Measurements from ENCODE around the gene CFLAR. TPM values are rescaled to one million over a fixed set of nuclear protein-coding genes. Genes with fewer than 3 reads are reported as not detected.

Gene CFLAR
- total RNA-seq, 1 experiment from 2014 or later, result 56.4 TPM

GRCh38 chr2:201157694-201158093, 41.7 kb downstream of the CFLAR start:
- DNase-seq, result no peak

DNA sequence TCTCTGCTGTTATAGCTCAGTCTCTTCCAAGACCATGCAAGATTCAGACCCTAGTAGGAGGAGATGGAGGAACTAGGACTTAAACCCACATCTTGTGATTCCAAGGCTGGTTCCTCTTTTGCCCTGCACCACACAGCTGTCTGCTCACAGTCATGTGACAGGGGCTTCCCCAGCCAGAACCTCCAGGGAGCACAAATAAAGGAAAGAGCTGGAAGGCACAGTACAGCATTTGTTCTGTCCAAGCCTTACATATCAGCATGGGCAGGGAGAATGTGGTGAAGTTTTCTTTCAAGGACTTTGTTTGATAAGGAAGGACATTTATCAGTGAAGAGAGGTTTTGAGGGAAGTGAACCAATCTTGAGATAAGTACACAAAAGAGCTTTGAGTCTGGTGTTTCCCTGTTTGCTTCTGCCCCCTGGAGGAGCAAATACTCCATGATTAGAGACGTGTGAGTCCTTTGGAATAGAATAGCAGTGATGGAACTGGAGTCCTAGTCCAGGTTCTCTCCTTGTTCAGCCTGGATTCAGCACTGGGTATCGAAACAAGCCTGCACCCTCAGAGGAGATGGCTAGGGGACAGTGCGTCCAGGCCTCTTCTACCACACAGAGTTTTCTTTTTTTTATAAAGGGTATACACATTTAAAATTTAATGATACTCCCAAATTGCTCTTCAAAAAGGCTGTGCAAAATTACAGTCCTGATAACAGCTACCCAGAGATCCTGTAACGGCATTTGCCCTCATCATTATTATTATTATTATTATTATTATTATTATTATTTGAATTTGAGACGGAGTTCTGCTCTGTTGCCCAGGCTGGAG, 42.4 kb downstream of the CFLAR start:
- peaks cover 13% of the 10 kb centered on the region for H3K4me1 Mint-ChIP-seq (ENCODE audit: low read depth, unreplicated experiment)
- no peaks in the 10 kb centered on the region for H3K9me3 Mint-ChIP-seq (ENCODE audit: unreplicated experiment)
- ChIA-PET CTCF (interaction anchor here (0.5 to 2.7 kb wide), 24 partner anchors 8 to 268 kb away, joined by 3 to 22 read pairs (median 5); partner anchors contain the start of genes CASP10, CFLAR and ORC2), POLR2A (interaction anchor here (0.6 to 1.2 kb wide), 4 partner anchors 14 to 74 kb away, joined by 3 to 6 read pairs (median 3); partner anchors contain the start of gene CFLAR)
- no TSS peak for BruUV-seq (replicated peaks)
- H3K36me3 ChIP-seq (ENCODE audit: control insufficient read depth, insufficient read depth, low read length), result peaks cover 5% of the 10 kb centered on the region; the same call in 1 of the 2 replicates
- TF ChIP-seq, protein P1, sequence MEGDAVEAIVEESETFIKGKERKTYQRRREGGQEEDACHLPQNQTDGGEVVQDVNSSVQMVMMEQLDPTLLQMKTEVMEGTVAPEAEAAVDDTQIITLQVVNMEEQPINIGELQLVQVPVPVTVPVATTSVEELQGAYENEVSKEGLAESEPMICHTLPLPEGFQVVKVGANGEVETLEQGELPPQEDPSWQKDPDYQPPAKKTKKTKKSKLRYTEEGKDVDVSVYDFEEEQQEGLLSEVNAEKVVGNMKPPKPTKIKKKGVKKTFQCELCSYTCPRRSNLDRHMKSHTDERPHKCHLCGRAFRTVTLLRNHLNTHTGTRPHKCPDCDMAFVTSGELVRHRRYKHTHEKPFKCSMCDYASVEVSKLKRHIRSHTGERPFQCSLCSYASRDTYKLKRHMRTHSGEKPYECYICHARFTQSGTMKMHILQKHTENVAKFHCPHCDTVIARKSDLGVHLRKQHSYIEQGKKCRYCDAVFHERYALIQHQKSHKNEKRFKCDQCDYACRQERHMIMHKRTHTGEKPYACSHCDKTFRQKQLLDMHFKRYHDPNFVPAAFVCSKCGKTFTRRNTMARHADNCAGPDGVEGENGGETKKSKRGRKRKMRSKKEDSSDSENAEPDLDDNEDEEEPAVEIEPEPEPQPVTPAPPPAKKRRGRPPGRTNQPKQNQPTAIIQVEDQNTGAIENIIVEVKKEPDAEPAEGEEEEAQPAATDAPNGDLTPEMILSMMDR (IDR thresholded peaks at IDR 0.05; ENCODE audit: insufficient read depth in 1 of 2, low read depth in 1 of 2, low read length in 1 of 2, severe bottlenecking in 1 of 2, unreplicated experiment in 1 of 2), result peak; percentile 71 to 84
- H3K27ac Mint-ChIP-seq (ENCODE audit: unreplicated experiment), result peak overlapping the region; percentile 86
- DNase-seq, result peak; percentile 84 to 86
- intact Hi-C loops (cut with micrococcal nuclease; ENCODE audit: unreplicated experiment), result loop anchor here (1.0 kb wide), 7 partner anchors 9 to 257 kb away; partner anchors contain the start of genes HYCC2 and ORC2
- H3K27me3 ChIP-seq (replicated peaks; ENCODE audit: control insufficient read depth, insufficient read depth, low read length), result no peaks in the 10 kb centered on the region
- peaks cover 12% of the 10 kb centered on the region for H3K4me1 ChIP-seq
- no peak overlapping the region for H3K4me3 ChIP-seq (ENCODE audit: low read depth, low read length)
- no peaks in the 10 kb centered on the region for H3K27me3 Mint-ChIP-seq (ENCODE audit: insufficient read depth, unreplicated experiment)
- peak overlapping the region; percentile 40 for H3K4me3 Mint-ChIP-seq (ENCODE audit: unreplicated experiment)
- peaks cover 65% of the 10 kb centered on the region for H3K36me3 Mint-ChIP-seq (ENCODE audit: insufficient read depth, unreplicated experiment)
- no peaks in the 10 kb centered on the region for H3K9me3 ChIP-seq

More at GRCh38 chr2:201157694-201158093, 41.7 kb downstream of the CFLAR start:
- H3K4me1 Mint-ChIP-seq (ENCODE audit: low read depth, unreplicated experiment), result peaks cover 18% of the 10 kb centered on the region
- no peaks in the 10 kb centered on the region for H3K27me3 ChIP-seq (replicated peaks; ENCODE audit: control insufficient read depth, insufficient read depth, low read length)
- peak overlapping the region; percentile 40 for H3K4me3 Mint-ChIP-seq (ENCODE audit: unreplicated experiment)
- TF ChIP-seq, protein P1 (IDR thresholded peaks at IDR 0.05; ENCODE audit: insufficient read depth in 1 of 2, low read depth in 1 of 2, low read length in 1 of 2, severe bottlenecking in 1 of 2, unreplicated experiment in 1 of 2), result no peak
- ChIA-PET POLR2A (interaction anchor here (0.6 to 1.2 kb wide), 4 partner anchors 13 to 75 kb away, joined by 3 to 6 read pairs (median 3); partner anchors contain the start of gene CFLAR), CTCF (interaction anchor here (0.6 to 2.7 kb wide), 23 partner anchors 8 to 268 kb away, joined by 3 to 22 read pairs (median 5); partner anchors contain the start of genes CASP10, CFLAR and ORC2)
- H3K9me3 Mint-ChIP-seq (ENCODE audit: unreplicated experiment), result no peaks in the 10 kb centered on the region
- peaks cover 62% of the 10 kb centered on the region for H3K36me3 Mint-ChIP-seq (ENCODE audit: insufficient read depth, unreplicated experiment)
- no peaks in the 10 kb centered on the region for H3K9me3 ChIP-seq
- H3K27me3 Mint-ChIP-seq (ENCODE audit: insufficient read depth, unreplicated experiment), result no peaks in the 10 kb centered on the region
- intact Hi-C loops (cut with micrococcal nuclease; ENCODE audit: unreplicated experiment), result loop anchor here (1.0 kb wide), 7 partner anchors 8 to 256 kb away; partner anchors contain the start of genes HYCC2 and ORC2
- H3K4me3 ChIP-seq (ENCODE audit: low read depth, low read length), result no peak overlapping the region
- H3K27ac Mint-ChIP-seq (ENCODE audit: unreplicated experiment), result peak overlapping the region; percentile 86
- peaks cover 12% of the 10 kb centered on the region for H3K4me1 ChIP-seq
- BruUV-seq (replicated peaks), result no TSS peak
- H3K36me3 ChIP-seq (ENCODE audit: control insufficient read depth, insufficient read depth, low read length), result peaks cover 5% of the 10 kb centered on the region; the same call in 1 of the 2 replicates

DNA sequence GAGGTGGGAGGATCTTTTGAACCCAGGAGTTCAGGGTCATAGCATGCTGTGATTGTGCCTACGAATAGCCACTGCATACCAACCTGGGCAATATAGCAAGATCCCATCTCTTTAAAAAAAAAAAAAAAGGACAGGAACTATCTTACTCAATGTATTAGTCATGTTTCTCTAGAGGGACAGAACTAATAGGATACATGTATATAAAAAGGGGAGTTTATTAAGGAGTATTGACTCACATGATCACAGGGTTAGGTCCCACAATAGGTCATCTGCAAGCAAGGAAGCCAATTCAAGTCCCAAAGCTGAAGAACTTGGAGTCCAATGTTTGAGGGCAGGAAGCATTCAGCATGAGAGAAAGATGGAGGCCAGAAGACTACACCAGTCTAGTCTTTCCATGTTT, 48.2 kb downstream of the CFLAR start:
- CTCF ChIA-PET, result no interaction called here
- no peak for DNase-seq
- Mint-ChIP-seq H3K27me3 (ENCODE audit: insufficient read depth, unreplicated experiment) (no peaks in the 10 kb centered on the region), H3K4me3 (ENCODE audit: unreplicated experiment) (no peak overlapping the region), H3K36me3 (ENCODE audit: insufficient read depth, unreplicated experiment) (peaks cover 72% of the 10 kb centered on the region), H3K27ac (ENCODE audit: unreplicated experiment) (no peak overlapping the region), H3K4me1 (ENCODE audit: low read depth, unreplicated experiment) (no peaks in the 10 kb centered on the region), H3K9me3 (ENCODE audit: unreplicated experiment) (peaks cover 7% of the 10 kb centered on the region)
- Histone ChIP-seq H3K27me3 (replicated peaks; ENCODE audit: control insufficient read depth, insufficient read depth, low read length) (no peaks in the 10 kb centered on the region), H3K4me3 (ENCODE audit: low read depth, low read length) (no peak overlapping the region), H3K9me3 (peaks cover 4% of the 10 kb centered on the region), H3K36me3 (ENCODE audit: control insufficient read depth, insufficient read depth, low read length) (peaks cover 8% of the 10 kb centered on the region), H3K4me1 (no peaks in the 10 kb centered on the region)
- no TSS peak for BruUV-seq (replicated peaks)
- intact Hi-C loops (cut with micrococcal nuclease; ENCODE audit: unreplicated experiment), result no loop called here
- POLR2A ChIA-PET, result no interaction called here
- TF ChIP-seq, protein P1 (IDR thresholded peaks at IDR 0.05; ENCODE audit: insufficient read depth in 1 of 2, low read depth in 1 of 2, low read length in 1 of 2, severe bottlenecking in 1 of 2, unreplicated experiment in 1 of 2), result no peak
